ENCODE data around the gene CTNNBL1. TPM values are rescaled to one million over a fixed set of nuclear protein-coding genes. Genes with fewer than 3 reads are reported as not detected.

Gene CTNNBL1
- total and polyA plus RNA-seq, 11 donors = 22.6 to 68.9 (median 50.5) TPM

GRCh38 chr20:37880726-37881591 is 187.1 kb downstream of the CTNNBL1 start:
- Histone ChIP-seq H3K4me1 (peaks cover 0 to 47% (median 13%) of the 10 kb centered on the region in 12 donors), H3K27me3 (peaks cover 0 to 25% (median 3%) of the 10 kb centered on the region in 9 donors), H3K36me3 (no peaks in the 10 kb centered on the region), H3K9me3 (no peaks in the 10 kb centered on the region), H3K4me3 (no peak overlapping the region), H3K27ac (peak overlapping the region in 6 of 12 donors; percentile 2 to 58 (median 18))
- DNase-seq (peak; percentile 73 to 94 (median 89)), ATAC-seq (peak; percentile 89 to 93 (median 90))
- intact Hi-C loops (cut with DNase I) = loop anchor here in 1 of 10 donors (2.0 kb wide), 1 partner anchor 108 kb away; no protein-coding TSS in a partner anchor
- 14 to 22% (median 19%) methylated on average over 8 to 18 of the region's 18 CpGs for WGBS, 4 donors
- no peak for TF ChIP-seq POLR2A (IDR thresholded peaks at IDR 0.05)
- no peak for TF ChIP-seq CTCF (IDR thresholded peaks at IDR 0.05)

- H3K27me3 ChIP-seq = peaks cover 0 to 30% (median 3%) of the 10 kb centered on the region in 9 donors
- H3K4me1 ChIP-seq = peaks cover 0 to 55% (median 20%) of the 10 kb centered on the region in 12 donors
- H3K4me3 ChIP-seq = no peak overlapping the region
- H3K9me3 ChIP-seq = no peaks in the 10 kb centered on the region
- peak overlapping the region in 1 of 12 donors; percentile 58 for H3K27ac ChIP-seq
- TF ChIP-seq POLR2A (IDR thresholded peaks at IDR 0.05) = no peak
- TF ChIP-seq CTCF (IDR thresholded peaks at IDR 0.05) = no peak
- H3K36me3 ChIP-seq = no peaks in the 10 kb centered on the region
- intact Hi-C loops (cut with DNase I) = loop anchor here in 1 of 10 donors (2.0 kb wide), 1 partner anchor 107 kb away; no protein-coding TSS in a partner anchor
- no peak for ATAC-seq
- DNase-seq = peak in 1 of 5 donors; percentile 27
- 57 to 70% (median 69%) methylated on average over 16 to 22 of the region's 22 CpGs for WGBS, 4 donors
Measured at GRCh38 chr20:37881601-37882343, 187.9 kb downstream of the CTNNBL1 start.

GRCh38 chr20:37882961-37883712 is 189.3 kb downstream of the CTNNBL1 start:
- peaks cover 0 to 54% (median 26%) of the 10 kb centered on the region in 12 donors for H3K4me1 ChIP-seq
- H3K4me3 ChIP-seq = no peak overlapping the region
- no peak for TF ChIP-seq CTCF (IDR thresholded peaks at IDR 0.05)
- no peak for TF ChIP-seq POLR2A (IDR thresholded peaks at IDR 0.05)
- WGBS, 4 donors = 67 to 83% (median 79%) methylated on average over 13 to 16 of the region's 16 CpGs
- H3K27me3 ChIP-seq = peaks cover 0 to 31% (median 4%) of the 10 kb centered on the region in 9 donors
- H3K9me3 ChIP-seq = no peaks in the 10 kb centered on the region
- no peak for ATAC-seq
- peak in 1 of 5 donors; percentile 22 for DNase-seq
- no peak overlapping the region for H3K27ac ChIP-seq
- no peaks in the 10 kb centered on the region for H3K36me3 ChIP-seq
- intact Hi-C loops (cut with DNase I) = no loop called here

Measured in heart left ventricle (tissue), 16 donors.